HCT116 (cell line): Measurements from ENCODE around the gene SORT1. TPM values are rescaled to one million over a fixed set of nuclear protein-coding genes. Genes with fewer than 3 reads are reported as not detected.

Source experiments
- ATAC-seq: fragments of 200-7000 bp; cut with Tn5 transposase; 2 replicates; pipeline ENCODE4 v1.9.1; 2020; ENCODE audit warnings: mild to moderate bottlenecking, moderate library complexity
- BruUV-seq: library from RNA; stranded (reverse); fragments of 400-500 nt; replicated peaks from 2 replicates; lab custom pipeline; 2021; lab: Mats Ljungman, UMichigan
- CTCF ChIA-PET: fragments of 300-600 bp; sonication (Branson Sonifier 250); formaldehyde crosslinking; loops from one replicate; lab custom pipeline; 2021; ENCODE audit warnings: antibody characterized with exemption; lab: Charles Lee
- POLR2A ChIA-PET: fragments of 300-600, 350-600 bp; sonication (Branson Sonifier 250); formaldehyde crosslinking; loops from one replicate; lab custom pipeline; 2021; ENCODE audit warnings: antibody characterized with exemption; lab: Charles Lee
- RAD21 ChIA-PET, 2 experiments: fragments of 300-600 bp; sonication (Branson Sonifier 250); formaldehyde crosslinking; loops; one replicate each; lab custom pipeline; 2023; ENCODE audit warnings: low total read pairs in 2 of 2; ENCODE audit not compliant: uncharacterized antibody in 2 of 2, unreplicated experiment in 2 of 2, low non-redundant PET in 1 of 2; lab: Charles Lee
- DNase-seq: peaks from one replicate; pipeline ENCODE4 v3.0.0-alpha.2; 2010; ENCODE audit warnings: low read depth, low spot score
- H2AFZ ChIP-seq: fragments of 200-600 bp; shearing (Covaris generic), sonication (generic); 2 replicates; pipeline ENCODE4 v1.6.1; 2017; ENCODE audit warnings: low read depth, mixed run types, mixed read lengths, antibody characterized with exemption, low read length; ENCODE audit not compliant: poor library complexity, severe bottlenecking
- H3K27ac ChIP-seq: 2 replicates; pipeline ENCODE4 v1.5.1; 2012; ENCODE audit warnings: low read depth, low read length
- H3K27me3 ChIP-seq: fragments of 200-600 bp; sonication (generic); 2 replicates; pipeline ENCODE4 v1.6.1; 2016; ENCODE audit warnings: mixed run types, low read length, mixed read lengths; ENCODE audit not compliant: insufficient read depth
- H3K36me3 ChIP-seq, 2 experiments: fragments of 200-500 bp in 1 of 2; fragments of 200-600 bp in 1 of 2; sonication (Bioruptor generic) in 1 of 2; sonication (generic) in 1 of 2; 2 replicates each; pipeline versions ENCODE4 v1.5.1 to v1.6.1; 2014 to 2016; ENCODE audit warnings: low read length in 2 of 2, inconsistent platforms in 1 of 2, mixed read lengths in 1 of 2, mixed run types in 1 of 2; ENCODE audit not compliant: insufficient read depth in 2 of 2, control insufficient read depth in 1 of 2
- H3K4me1 ChIP-seq, 2 experiments: fragments of 200-600 bp in 1 of 2; sonication (generic) in 1 of 2; 2 replicates each; pipeline versions ENCODE4 v1.5.1 to v1.6.1; 2012 to 2017; ENCODE audit warnings: low read length in 2 of 2, inconsistent platforms in 1 of 2, mild to moderate bottlenecking in 1 of 2, mixed read lengths in 1 of 2, mixed run types in 1 of 2, moderate library complexity in 1 of 2; ENCODE audit not compliant: insufficient read depth in 2 of 2, control insufficient read depth in 1 of 2
- H3K4me2 ChIP-seq: fragments of 200-600 bp; sonication (generic); 2 replicates; pipeline ENCODE4 v1.6.1; 2017; ENCODE audit warnings: mixed run types, low read length, mixed read lengths
- H3K4me3 ChIP-seq, 2 experiments: fragments of 200-600 bp in 1 of 2; sonication (generic) in 1 of 2; replicated peaks in 1 of 2; 2 replicates each; pipeline ENCODE4 v1.5.1; 2011 to 2016; ENCODE audit warnings: low read length in 2 of 2, control low read depth in 1 of 2, low read depth in 1 of 2, mild to moderate bottlenecking in 1 of 2, mixed read lengths in 1 of 2, mixed run types in 1 of 2
- H3K79me2 ChIP-seq: fragments of 200-600 bp; sonication (generic); 2 replicates; pipeline ENCODE4 v1.6.1; 2017; ENCODE audit warnings: mild to moderate bottlenecking, mixed run types, low read length, moderate library complexity, mixed read lengths; ENCODE audit not compliant: insufficient read depth
- H3K9ac ChIP-seq: fragments of 200-600 bp; sonication (generic); 2 replicates; pipeline ENCODE4 v1.6.1; 2016; ENCODE audit warnings: low read length, mixed read lengths
- H3K9me2 ChIP-seq: fragments of 200-600 bp; sonication (generic), shearing (Covaris generic); 2 replicates; pipeline ENCODE4 v1.6.1; 2017; ENCODE audit warnings: mixed run types, mild to moderate bottlenecking, moderate library complexity; ENCODE audit not compliant: insufficient read depth
- H3K9me3 ChIP-seq, 2 experiments: fragments of 200-500 bp in 1 of 2; fragments of 200-600 bp in 1 of 2; sonication (Bioruptor generic) in 1 of 2; sonication (generic) in 1 of 2; 2 replicates each; pipeline ENCODE4 v1.6.1; 2014 to 2017; ENCODE audit warnings: low read length in 2 of 2, mixed read lengths in 2 of 2, inconsistent platforms in 1 of 2, low read depth in 1 of 2, mild to moderate bottlenecking in 1 of 2, mixed run types in 1 of 2, moderate library complexity in 1 of 2; ENCODE audit not compliant: control insufficient read depth in 1 of 2, insufficient read depth in 1 of 2
- H4K20me1 ChIP-seq: fragments of 200-600 bp; sonication (generic), shearing (Covaris generic); 2 replicates; pipeline ENCODE4 v1.6.1; 2017; ENCODE audit warnings: mixed run types, mild to moderate bottlenecking, moderate library complexity; ENCODE audit not compliant: insufficient read depth
- ATF3 ChIP-seq: IDR thresholded peaks from 2 replicates; pipeline ENCODE4 v1.6.1; 2012
- CEBPB ChIP-seq: IDR thresholded peaks from 2 replicates; pipeline ENCODE4 v1.6.1; 2012; ENCODE audit warnings: low read depth
- EZH2phosphoT487 ChIP-seq: fragments of 200-600 bp; IDR thresholded peaks from 2 replicates; pipeline ENCODE4 v1.6.1; 2018; ENCODE audit warnings: antibody characterized with exemption, borderline replicate concordance
- FOSL1 ChIP-seq: IDR thresholded peaks from 2 replicates; pipeline ENCODE4 v1.6.1; 2012; ENCODE audit warnings: low read depth
- RAD21 ChIP-seq: IDR thresholded peaks from 2 replicates; pipeline ENCODE4 v1.6.1; 2012; ENCODE audit warnings: low read depth, mild to moderate bottlenecking
- SRF ChIP-seq: IDR thresholded peaks from 2 replicates; pipeline ENCODE4 v1.6.1; 2012; ENCODE audit warnings: low read depth
- YY1 ChIP-seq: IDR thresholded peaks from 2 replicates; pipeline ENCODE4 v1.6.1; 2011; ENCODE audit warnings: low read length, low read depth, moderate library complexity, mild to moderate bottlenecking; ENCODE audit not compliant: insufficient replicate concordance; ENCODE audit errors: extremely low read depth
- intact Hi-C: fragments of 100-400 bp; cut with micrococcal nuclease; formaldehyde crosslinking; loops from 2 replicates; pipeline ENCODE4 v1.10.0; 2022
- total RNA-seq: library from RNA; stranded (reverse); gene quantifications from one replicate; pipeline ENCODE4 v1.2.1, GENCODE V29; 2021; ENCODE audit not compliant: unreplicated experiment
- TF ChIP-seq, protein P1 (sequence below): IDR thresholded peaks from 2 replicates; pipeline ENCODE4 v1.6.1; 2012; ENCODE audit warnings: low read depth
- TF ChIP-seq, protein P2 (sequence below): IDR thresholded peaks from 2 replicates; pipeline ENCODE4 v1.6.1; 2011; ENCODE audit warnings: mild to moderate bottlenecking, low read length, moderate library complexity; ENCODE audit not compliant: insufficient replicate concordance; ENCODE audit errors: extremely low read depth

SORT1 gene
- total RNA-seq, 1 experiment from 2014 or later, result 20.2 TPM

DNA sequence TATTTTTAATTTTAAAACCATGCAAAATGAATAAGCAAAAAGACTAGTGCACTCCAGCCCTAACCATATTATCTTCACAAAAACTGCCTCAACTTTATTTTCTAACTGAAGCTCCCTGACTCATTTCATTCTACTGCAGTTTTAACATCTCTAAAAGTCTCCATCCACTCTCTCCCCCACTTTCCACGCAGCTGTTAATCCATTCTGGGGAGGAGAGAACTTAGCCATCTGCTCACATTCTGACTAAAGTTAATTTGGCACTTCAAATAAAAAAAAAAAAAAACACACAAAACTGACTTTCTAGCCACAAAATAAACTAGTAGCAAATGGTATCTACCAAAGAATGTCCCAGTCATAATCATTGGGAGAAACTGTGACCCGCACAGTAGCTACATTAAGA, 85.5 kb downstream of the SORT1 start:
- RAD21 ChIA-PET, result no interaction called here
- intact Hi-C loops, result no loop called here
- Histone ChIP-seq H3K9me3 (no peaks in the 10 kb centered on the region), H3K9me2 (no peaks in the 10 kb centered on the region), H3K4me2 (no peak overlapping the region), H3K36me3 (no peaks in the 10 kb centered on the region; a peak in 1 of 4 replicates), H3K4me3 (no peak overlapping the region), H4K20me1 (no peaks in the 10 kb centered on the region), H3K4me1 (0 out of 4 replicates have a peak, but pooled peaks cover 0 to 2% of the 10 kb centered on the region in 2 experiments), H2AFZ (no peak overlapping the region)
- DNase-seq (no peak), ATAC-seq (no peak)
- BruUV-seq, result no TSS peak
- TF ChIP-seq ATF3 (no peak), YY1 (no peak), EZH2phosphoT487 (no peak), FOSL1 (no peak), CEBPB (no peak), SRF (no peak), RAD21 (no peak)
- TF ChIP-seq, protein P1, sequence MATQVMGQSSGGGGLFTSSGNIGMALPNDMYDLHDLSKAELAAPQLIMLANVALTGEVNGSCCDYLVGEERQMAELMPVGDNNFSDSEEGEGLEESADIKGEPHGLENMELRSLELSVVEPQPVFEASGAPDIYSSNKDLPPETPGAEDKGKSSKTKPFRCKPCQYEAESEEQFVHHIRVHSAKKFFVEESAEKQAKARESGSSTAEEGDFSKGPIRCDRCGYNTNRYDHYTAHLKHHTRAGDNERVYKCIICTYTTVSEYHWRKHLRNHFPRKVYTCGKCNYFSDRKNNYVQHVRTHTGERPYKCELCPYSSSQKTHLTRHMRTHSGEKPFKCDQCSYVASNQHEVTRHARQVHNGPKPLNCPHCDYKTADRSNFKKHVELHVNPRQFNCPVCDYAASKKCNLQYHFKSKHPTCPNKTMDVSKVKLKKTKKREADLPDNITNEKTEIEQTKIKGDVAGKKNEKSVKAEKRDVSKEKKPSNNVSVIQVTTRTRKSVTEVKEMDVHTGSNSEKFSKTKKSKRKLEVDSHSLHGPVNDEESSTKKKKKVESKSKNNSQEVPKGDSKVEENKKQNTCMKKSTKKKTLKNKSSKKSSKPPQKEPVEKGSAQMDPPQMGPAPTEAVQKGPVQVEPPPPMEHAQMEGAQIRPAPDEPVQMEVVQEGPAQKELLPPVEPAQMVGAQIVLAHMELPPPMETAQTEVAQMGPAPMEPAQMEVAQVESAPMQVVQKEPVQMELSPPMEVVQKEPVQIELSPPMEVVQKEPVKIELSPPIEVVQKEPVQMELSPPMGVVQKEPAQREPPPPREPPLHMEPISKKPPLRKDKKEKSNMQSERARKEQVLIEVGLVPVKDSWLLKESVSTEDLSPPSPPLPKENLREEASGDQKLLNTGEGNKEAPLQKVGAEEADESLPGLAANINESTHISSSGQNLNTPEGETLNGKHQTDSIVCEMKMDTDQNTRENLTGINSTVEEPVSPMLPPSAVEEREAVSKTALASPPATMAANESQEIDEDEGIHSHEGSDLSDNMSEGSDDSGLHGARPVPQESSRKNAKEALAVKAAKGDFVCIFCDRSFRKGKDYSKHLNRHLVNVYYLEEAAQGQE, result no peak
- TF ChIP-seq, protein P2, sequence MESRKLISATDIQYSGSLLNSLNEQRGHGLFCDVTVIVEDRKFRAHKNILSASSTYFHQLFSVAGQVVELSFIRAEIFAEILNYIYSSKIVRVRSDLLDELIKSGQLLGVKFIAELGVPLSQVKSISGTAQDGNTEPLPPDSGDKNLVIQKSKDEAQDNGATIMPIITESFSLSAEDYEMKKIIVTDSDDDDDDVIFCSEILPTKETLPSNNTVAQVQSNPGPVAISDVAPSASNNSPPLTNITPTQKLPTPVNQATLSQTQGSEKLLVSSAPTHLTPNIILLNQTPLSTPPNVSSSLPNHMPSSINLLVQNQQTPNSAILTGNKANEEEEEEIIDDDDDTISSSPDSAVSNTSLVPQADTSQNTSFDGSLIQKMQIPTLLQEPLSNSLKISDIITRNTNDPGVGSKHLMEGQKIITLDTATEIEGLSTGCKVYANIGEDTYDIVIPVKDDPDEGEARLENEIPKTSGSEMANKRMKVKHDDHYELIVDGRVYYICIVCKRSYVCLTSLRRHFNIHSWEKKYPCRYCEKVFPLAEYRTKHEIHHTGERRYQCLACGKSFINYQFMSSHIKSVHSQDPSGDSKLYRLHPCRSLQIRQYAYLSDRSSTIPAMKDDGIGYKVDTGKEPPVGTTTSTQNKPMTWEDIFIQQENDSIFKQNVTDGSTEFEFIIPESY, result no peak
- TF ChIP-seq, all 23 proteins: peak for 0
- Histone ChIP-seq H3K27me3 (no peaks in the 10 kb centered on the region), H3K9ac (no peak overlapping the region), H3K27ac (no peak overlapping the region), H3K79me2 (no peaks in the 10 kb centered on the region)
- POLR2A ChIA-PET, result no interaction called here
- CTCF ChIA-PET, result no interaction called here
